ENCODE results near the gene PHACTR1. TPM values are rescaled to one million over a fixed set of nuclear protein-coding genes. Genes with fewer than 3 reads are reported as not detected.

Gene PHACTR1
- total RNA-seq, 2 experiments from 2014 or later = 0.11 TPM; not detected in 1

DNA sequence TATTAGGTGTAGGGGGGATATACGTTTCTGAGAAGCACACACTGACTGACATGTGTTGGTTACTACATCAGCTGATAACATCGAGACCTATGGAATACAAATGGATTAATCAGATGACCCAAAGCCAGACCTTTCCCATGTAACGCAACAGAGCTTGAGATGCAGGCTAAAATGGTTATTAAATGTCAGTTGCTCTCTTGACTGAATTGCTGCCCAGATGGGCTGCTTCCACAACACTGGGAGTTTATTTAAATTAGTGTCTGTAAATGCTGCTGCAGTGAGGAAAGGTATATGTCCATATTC lies 298.8 kb downstream of the PHACTR1 start:
- H3K27me3 Mint-ChIP-seq = peaks cover 49% of the 10 kb centered on the region
- no peak overlapping the region for H3K27ac Mint-ChIP-seq
- POLR2A ChIA-PET = no interaction called here
- no peak for ATAC-seq
- H3K9me3 Mint-ChIP-seq = no peaks in the 10 kb centered on the region
- peaks cover 3% of the 10 kb centered on the region for H3K4me1 Mint-ChIP-seq (ENCODE audit: low read depth)
- TF ChIP-seq, protein P1, sequence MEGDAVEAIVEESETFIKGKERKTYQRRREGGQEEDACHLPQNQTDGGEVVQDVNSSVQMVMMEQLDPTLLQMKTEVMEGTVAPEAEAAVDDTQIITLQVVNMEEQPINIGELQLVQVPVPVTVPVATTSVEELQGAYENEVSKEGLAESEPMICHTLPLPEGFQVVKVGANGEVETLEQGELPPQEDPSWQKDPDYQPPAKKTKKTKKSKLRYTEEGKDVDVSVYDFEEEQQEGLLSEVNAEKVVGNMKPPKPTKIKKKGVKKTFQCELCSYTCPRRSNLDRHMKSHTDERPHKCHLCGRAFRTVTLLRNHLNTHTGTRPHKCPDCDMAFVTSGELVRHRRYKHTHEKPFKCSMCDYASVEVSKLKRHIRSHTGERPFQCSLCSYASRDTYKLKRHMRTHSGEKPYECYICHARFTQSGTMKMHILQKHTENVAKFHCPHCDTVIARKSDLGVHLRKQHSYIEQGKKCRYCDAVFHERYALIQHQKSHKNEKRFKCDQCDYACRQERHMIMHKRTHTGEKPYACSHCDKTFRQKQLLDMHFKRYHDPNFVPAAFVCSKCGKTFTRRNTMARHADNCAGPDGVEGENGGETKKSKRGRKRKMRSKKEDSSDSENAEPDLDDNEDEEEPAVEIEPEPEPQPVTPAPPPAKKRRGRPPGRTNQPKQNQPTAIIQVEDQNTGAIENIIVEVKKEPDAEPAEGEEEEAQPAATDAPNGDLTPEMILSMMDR (IDR thresholded peaks at IDR 0.05) = no peak
- no peak overlapping the region for H3K4me3 Mint-ChIP-seq
- CTCF ChIA-PET = no interaction called here
- intact Hi-C loops (cut with micrococcal nuclease) = no loop called here
- no peaks in the 10 kb centered on the region for H3K36me3 Mint-ChIP-seq (ENCODE audit: low read depth)
- no peak for DNase-seq

DNA sequence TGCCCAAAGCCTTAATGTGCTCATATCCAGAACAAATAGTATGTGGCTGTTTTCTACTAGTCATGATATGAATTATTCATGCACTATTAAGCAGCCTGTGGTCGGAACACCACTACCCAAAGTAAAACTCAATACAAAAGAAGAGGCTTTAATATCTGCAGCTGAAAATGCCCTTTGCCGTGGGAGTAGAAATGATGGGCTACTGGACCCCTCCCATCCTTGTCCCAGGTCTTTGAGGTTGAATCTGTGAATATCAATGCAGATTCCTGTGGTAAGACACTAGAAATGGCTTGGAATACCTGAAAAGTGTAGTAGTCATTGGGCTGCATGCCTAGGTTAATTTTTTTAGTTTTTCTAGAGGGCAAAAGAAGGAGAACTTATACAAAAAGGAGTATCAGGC lies 308.0 kb downstream of the PHACTR1 start:
- no peak overlapping the region for H3K4me3 Mint-ChIP-seq
- no peaks in the 10 kb centered on the region for H3K4me1 Mint-ChIP-seq (ENCODE audit: low read depth)
- no peak for DNase-seq
- no peaks in the 10 kb centered on the region for H3K36me3 Mint-ChIP-seq (ENCODE audit: low read depth)
- ATAC-seq = no peak
- TF ChIP-seq, protein P1 (IDR thresholded peaks at IDR 0.05) = no peak
- no peaks in the 10 kb centered on the region for H3K9me3 Mint-ChIP-seq
- ChIA-PET CTCF (no interaction called here), POLR2A (no interaction called here)
- H3K27ac Mint-ChIP-seq = no peak overlapping the region
- H3K27me3 Mint-ChIP-seq = peaks cover 11% of the 10 kb centered on the region
- intact Hi-C loops (cut with micrococcal nuclease) = loop anchor here (10.0 kb wide), 1 partner anchor 60 kb away; no protein-coding TSS in a partner anchor

DNA sequence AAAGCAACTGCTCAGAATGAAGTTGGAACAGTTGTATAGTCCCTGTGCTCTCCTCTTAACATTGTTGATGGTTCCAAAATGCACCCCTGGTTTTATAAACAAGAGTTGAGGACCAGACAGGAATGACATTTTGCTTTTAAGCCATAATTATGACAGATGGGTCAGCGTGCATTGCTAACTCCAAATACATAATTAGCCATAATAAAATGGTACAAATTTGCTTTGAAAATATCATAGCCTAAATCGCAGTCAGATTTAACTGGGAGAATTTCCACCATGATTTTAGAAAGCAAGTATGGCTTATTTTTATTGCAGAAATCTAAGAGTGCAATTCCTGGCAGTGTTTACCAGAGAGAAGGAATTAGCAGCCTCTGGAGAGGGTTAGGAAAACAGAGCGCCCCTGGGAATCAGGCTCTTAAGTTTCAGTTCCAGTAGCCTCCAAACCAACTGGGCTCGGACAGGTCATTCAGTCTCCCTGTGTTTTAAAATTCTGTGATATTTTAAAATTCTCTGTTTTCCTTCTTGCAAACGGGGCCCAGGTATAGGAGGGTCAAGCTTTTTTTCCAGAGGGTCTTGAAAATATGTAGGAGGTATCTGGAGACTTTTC lies 309.4 kb downstream of the PHACTR1 start:
- H3K9me3 Mint-ChIP-seq = no peaks in the 10 kb centered on the region
- H3K27ac Mint-ChIP-seq = no peak overlapping the region
- CTCF ChIA-PET = interaction anchor here (1.0 to 1.1 kb wide), 2 partner anchors 12 to 115 kb away, joined by 3 to 4 read pairs; no protein-coding TSS in a partner anchor
- H3K27me3 Mint-ChIP-seq = peaks cover 5% of the 10 kb centered on the region
- intact Hi-C loops (cut with micrococcal nuclease) = loop anchor here (10.0 kb wide), 1 partner anchor 61 kb away; no protein-coding TSS in a partner anchor
- H3K4me3 Mint-ChIP-seq = no peak overlapping the region
- DNase-seq = no peak
- H3K4me1 Mint-ChIP-seq (ENCODE audit: low read depth) = no peaks in the 10 kb centered on the region
- POLR2A ChIA-PET = no interaction called here
- no peak for ATAC-seq
- H3K36me3 Mint-ChIP-seq (ENCODE audit: low read depth) = no peaks in the 10 kb centered on the region
- TF ChIP-seq, protein P1 (IDR thresholded peaks at IDR 0.05) = no peak

DNA sequence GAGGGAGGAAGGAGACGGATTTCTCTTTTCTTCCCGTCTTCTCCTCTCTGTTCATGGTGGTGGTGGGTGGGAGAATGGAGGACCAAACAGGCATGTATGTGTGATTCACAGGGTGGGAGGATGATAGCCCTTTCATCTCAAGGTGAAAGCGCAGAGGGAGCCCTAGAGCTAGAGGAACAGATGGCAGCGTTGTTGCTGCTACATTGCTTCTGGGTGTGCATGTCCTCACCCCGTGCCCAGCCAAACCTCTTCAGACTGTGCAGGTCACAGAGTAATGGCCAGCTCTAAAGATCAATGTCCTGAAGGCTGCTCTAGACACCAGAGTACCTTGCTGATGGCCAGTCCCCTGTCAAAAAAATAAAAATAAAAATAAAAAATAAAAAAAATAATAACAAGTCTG lies 310.0 kb downstream of the PHACTR1 start:
- Mint-ChIP-seq H3K36me3 (ENCODE audit: low read depth) (no peaks in the 10 kb centered on the region), H3K4me3 (no peak overlapping the region), H3K27me3 (peaks cover 5% of the 10 kb centered on the region), H3K27ac (no peak overlapping the region), H3K4me1 (ENCODE audit: low read depth) (no peaks in the 10 kb centered on the region), H3K9me3 (no peaks in the 10 kb centered on the region)
- ChIA-PET POLR2A (no interaction called here), CTCF (interaction anchor here (1.0 to 1.1 kb wide), 2 partner anchors 12 to 115 kb away, joined by 3 to 4 read pairs; no protein-coding TSS in a partner anchor)
- no peak for DNase-seq
- TF ChIP-seq, protein P1 (IDR thresholded peaks at IDR 0.05) = no peak
- ATAC-seq = no peak
- intact Hi-C loops (cut with micrococcal nuclease) = loop anchor here (10.0 kb wide), 1 partner anchor 62 kb away; no protein-coding TSS in a partner anchor

DNA sequence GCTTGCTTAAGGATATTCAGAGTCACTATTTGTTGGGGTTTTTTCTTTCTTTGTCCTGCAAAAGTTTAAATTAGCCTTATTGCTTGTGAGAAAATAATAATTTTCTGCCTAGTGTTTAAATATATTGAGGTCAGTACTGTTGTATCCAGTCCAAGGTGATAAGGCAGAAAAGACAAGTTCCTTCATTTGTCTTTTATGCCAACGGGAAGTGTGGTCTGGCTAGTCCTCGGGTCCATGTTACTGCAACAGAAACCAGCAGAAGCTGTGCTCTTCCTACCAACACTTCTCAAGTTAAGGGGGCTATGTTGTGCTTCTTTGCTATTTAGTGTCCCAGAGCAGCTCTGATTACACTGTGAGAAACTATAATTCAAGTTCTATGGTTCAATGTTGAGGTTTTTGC lies 310.6 kb downstream of the PHACTR1 start:
- ATAC-seq = no peak
- TF ChIP-seq, protein P1 (IDR thresholded peaks at IDR 0.05) = no peak
- Mint-ChIP-seq H3K27ac (no peak overlapping the region), H3K4me3 (no peak overlapping the region), H3K27me3 (peaks cover 5% of the 10 kb centered on the region), H3K9me3 (no peaks in the 10 kb centered on the region), H3K4me1 (ENCODE audit: low read depth) (no peaks in the 10 kb centered on the region), H3K36me3 (ENCODE audit: low read depth) (no peaks in the 10 kb centered on the region)
- ChIA-PET POLR2A (no interaction called here), CTCF (interaction anchor here (1.1 kb wide), 1 partner anchor 13 kb away, joined by 4 read pairs; no protein-coding TSS in a partner anchor)
- DNase-seq = no peak
- intact Hi-C loops (cut with micrococcal nuclease) = loop anchor here (10.0 kb wide), 1 partner anchor 62 kb away; no protein-coding TSS in a partner anchor
